ENCODE data around the gene GRM7.

The GRM7 gene

GRCh38 chr3:7574435-7574834 lies 713.5 kb downstream of the GRM7 start:
- H3K4me3 ChIP-seq (replicated peaks; ENCODE audit: insufficient read depth, low read length), result no peak overlapping the region
- no peaks in the 10 kb centered on the region for H3K27me3 ChIP-seq (ENCODE audit: insufficient read depth, poor library complexity, severe bottlenecking)
- H3K27ac ChIP-seq (replicated peaks), result no peak overlapping the region
- DNase-seq (ENCODE audit: low read depth in 1 of 2, low spot score in 1 of 2), result no peak
- no peak for TF ChIP-seq SPI1 (IDR thresholded peaks at IDR 0.05; ENCODE audit: borderline replicate concordance, low read depth)

GRCh38 chr3:7576071-7576470 lies 715.2 kb downstream of the GRM7 start:
- no peak overlapping the region for H3K27ac ChIP-seq (replicated peaks)
- no peaks in the 10 kb centered on the region for H3K27me3 ChIP-seq (ENCODE audit: insufficient read depth, poor library complexity, severe bottlenecking)
- H3K4me3 ChIP-seq (replicated peaks; ENCODE audit: insufficient read depth, low read length), result no peak overlapping the region
- no peak for DNase-seq (ENCODE audit: low read depth in 1 of 2, low spot score in 1 of 2)
- no peak for TF ChIP-seq SPI1 (IDR thresholded peaks at IDR 0.05; ENCODE audit: borderline replicate concordance, low read depth)
- TF ChIP-seq REST (IDR thresholded peaks at IDR 0.05; ENCODE audit: insufficient replicate concordance, low read depth), result no peak
- no peak for TF ChIP-seq POLR2AphosphoS5 (IDR thresholded peaks at IDR 0.05; ENCODE audit: low read depth)
- no peak for TF ChIP-seq CTCF (IDR thresholded peaks at IDR 0.05; ENCODE audit: insufficient read depth, low read length)
- TF ChIP-seq GABPA (IDR thresholded peaks at IDR 0.05; ENCODE audit: low read depth), result no peak

GRCh38 chr3:7576506-7576905 lies 715.6 kb downstream of the GRM7 start:
- Histone ChIP-seq H3K4me3 (replicated peaks; ENCODE audit: insufficient read depth, low read length) (no peak overlapping the region), H3K27ac (replicated peaks) (no peak overlapping the region), H3K27me3 (ENCODE audit: insufficient read depth, poor library complexity, severe bottlenecking) (no peaks in the 10 kb centered on the region)
- no peak for TF ChIP-seq CTCF (IDR thresholded peaks at IDR 0.05; ENCODE audit: insufficient read depth, low read length)
- TF ChIP-seq SPI1 (IDR thresholded peaks at IDR 0.05; ENCODE audit: borderline replicate concordance, low read depth), result no peak
- TF ChIP-seq GABPA (IDR thresholded peaks at IDR 0.05; ENCODE audit: low read depth), result no peak
- no peak for TF ChIP-seq REST (IDR thresholded peaks at IDR 0.05; ENCODE audit: insufficient replicate concordance, low read depth)
- TF ChIP-seq POLR2AphosphoS5 (IDR thresholded peaks at IDR 0.05; ENCODE audit: low read depth), result no peak
- DNase-seq (ENCODE audit: low read depth in 1 of 2, low spot score in 1 of 2), result no peak

- TF ChIP-seq POLR2AphosphoS5 (IDR thresholded peaks at IDR 0.05; ENCODE audit: low read depth), result no peak
- TF ChIP-seq GABPA (IDR thresholded peaks at IDR 0.05; ENCODE audit: low read depth), result no peak
- no peak for TF ChIP-seq SPI1 (IDR thresholded peaks at IDR 0.05; ENCODE audit: borderline replicate concordance, low read depth)
- no peak for TF ChIP-seq CTCF (IDR thresholded peaks at IDR 0.05; ENCODE audit: insufficient read depth, low read length)
- no peak for TF ChIP-seq REST (IDR thresholded peaks at IDR 0.05; ENCODE audit: insufficient replicate concordance, low read depth)
- no peak overlapping the region for H3K4me3 ChIP-seq (replicated peaks; ENCODE audit: insufficient read depth, low read length)
- DNase-seq (ENCODE audit: low read depth in 1 of 2, low spot score in 1 of 2), result no peak
- H3K27ac ChIP-seq (replicated peaks), result no peak overlapping the region
- H3K27me3 ChIP-seq (ENCODE audit: insufficient read depth, poor library complexity, severe bottlenecking), result no peaks in the 10 kb centered on the region
Observed at GRCh38 chr3:7577513-7577912, 716.6 kb downstream of the GRM7 start.

Data from HL-60 (cell line).